Smooth muscle cell (in vitro differentiated cells): ENCODE results near the gene PLEKHH1. TPM values are rescaled to one million over a fixed set of nuclear protein-coding genes. Genes with fewer than 3 reads are reported as not detected.

ENCODE experiments used
- DNase-seq: peaks from one replicate; lab custom pipeline; 2025; ENCODE audit not compliant: unreplicated experiment; lab: John Stamatoyannopoulos, UW
- H2AFZ ChIP-seq: fragments of 200-600 bp; sonication (generic); 2 replicates; pipeline ENCODE4 v1.6.0; 2016; ENCODE audit warnings: antibody characterized with exemption, low read depth, mild to moderate bottlenecking
- H3F3A ChIP-seq: fragments of 200-600 bp; sonication (generic); 2 replicates; pipeline ENCODE4 v1.6.0; 2017; ENCODE audit warnings: antibody characterized with exemption, low read depth
- H3K27ac ChIP-seq: fragments of 200-600 bp; sonication (generic); 2 replicates; pipeline ENCODE4 v1.5.1; 2016; ENCODE audit warnings: low read depth, mild to moderate bottlenecking
- H3K27me3 ChIP-seq: fragments of 200-600 bp; sonication (generic); 2 replicates; pipeline ENCODE4 v1.6.1; 2016; ENCODE audit warnings: low read depth, mild to moderate bottlenecking
- H3K36me3 ChIP-seq: fragments of 200-600 bp; sonication (generic); 2 replicates; pipeline ENCODE4 v1.5.1; 2016; ENCODE audit warnings: low read depth
- H3K4me1 ChIP-seq: fragments of 200-600 bp; sonication (generic); 2 replicates; pipeline ENCODE4 v1.5.1; 2016; ENCODE audit warnings: low read depth
- H3K4me2 ChIP-seq: fragments of 200-600 bp; sonication (generic); 2 replicates; pipeline ENCODE4 v1.6.0; 2016; ENCODE audit warnings: mild to moderate bottlenecking
- H3K4me3 ChIP-seq: fragments of 200-600 bp; sonication (generic); 2 replicates; pipeline ENCODE4 v1.5.1; 2016; ENCODE audit warnings: mild to moderate bottlenecking
- H3K79me2 ChIP-seq: fragments of 200-600 bp; sonication (generic); 2 replicates; pipeline ENCODE4 v1.6.0; 2016; ENCODE audit warnings: low read depth, mild to moderate bottlenecking
- H3K9ac ChIP-seq: fragments of 200-600 bp; sonication (generic); 2 replicates; pipeline ENCODE4 v1.6.0; 2016; ENCODE audit warnings: low read depth
- H3K9me3 ChIP-seq: fragments of 200-600 bp; sonication (generic); replicated peaks from 2 replicates; pipeline ENCODE4 v1.5.1; 2016; ENCODE audit warnings: low read depth
- H4K20me1 ChIP-seq: fragments of 200-600 bp; sonication (generic); 2 replicates; pipeline ENCODE4 v1.6.0; 2016; ENCODE audit warnings: low read depth
- WGBS: methylation state at CpG from one replicate; pipeline ENCODE4 v1.1.7; 2016; ENCODE audit warnings: low lambda C conversion rate; 5-methylcytosine and 5-hydroxymethylcytosine counted together
- polyA plus RNA-seq: library from polyadenylated mRNA; unstranded; fragments of >200 nt; fragmentation: Nextera tagmentation; extraction: Ambion mirVana; gene quantifications from 2 replicates; pipeline ENCODE4 v1.2.1, GENCODE V29; 2016
- total RNA-seq: library from RNA; depleted of rRNA; stranded (reverse); fragments of >200 nt; gene quantifications from 2 replicates; pipeline ENCODE4 v1.2.3, GENCODE V29; 2014
- TF ChIP-seq, protein P1 (sequence below): fragments of 200-600 bp; sonication (generic); IDR thresholded peaks from 2 replicates; pipeline ENCODE4 v1.5.1; 2017; ENCODE audit warnings: borderline replicate concordance, mild to moderate bottlenecking, antibody characterized with exemption; ENCODE audit not compliant: insufficient read depth, poor library complexity, severe bottlenecking

Gene PLEKHH1
- total and polyA plus RNA-seq, 2 experiments from 2014 or later = 0.88 to 12.1 TPM

GRCh38 chr14:67491285-67491684 is 41.8 kb upstream of the PLEKHH1 start:
- Histone ChIP-seq H3K4me2 (no peak overlapping the region), H3K79me2 (no peaks in the 10 kb centered on the region), H3F3A (no peaks in the 10 kb centered on the region), H4K20me1 (no peaks in the 10 kb centered on the region), H3K9me3 (no peaks in the 10 kb centered on the region), H2AFZ (no peak overlapping the region), H3K36me3 (no peaks in the 10 kb centered on the region), H3K27me3 (no peaks in the 10 kb centered on the region), H3K4me1 (no peaks in the 10 kb centered on the region), H3K9ac (no peak overlapping the region), H3K27ac (no peak overlapping the region), H3K4me3 (no peak overlapping the region)
- TF ChIP-seq, protein P1, sequence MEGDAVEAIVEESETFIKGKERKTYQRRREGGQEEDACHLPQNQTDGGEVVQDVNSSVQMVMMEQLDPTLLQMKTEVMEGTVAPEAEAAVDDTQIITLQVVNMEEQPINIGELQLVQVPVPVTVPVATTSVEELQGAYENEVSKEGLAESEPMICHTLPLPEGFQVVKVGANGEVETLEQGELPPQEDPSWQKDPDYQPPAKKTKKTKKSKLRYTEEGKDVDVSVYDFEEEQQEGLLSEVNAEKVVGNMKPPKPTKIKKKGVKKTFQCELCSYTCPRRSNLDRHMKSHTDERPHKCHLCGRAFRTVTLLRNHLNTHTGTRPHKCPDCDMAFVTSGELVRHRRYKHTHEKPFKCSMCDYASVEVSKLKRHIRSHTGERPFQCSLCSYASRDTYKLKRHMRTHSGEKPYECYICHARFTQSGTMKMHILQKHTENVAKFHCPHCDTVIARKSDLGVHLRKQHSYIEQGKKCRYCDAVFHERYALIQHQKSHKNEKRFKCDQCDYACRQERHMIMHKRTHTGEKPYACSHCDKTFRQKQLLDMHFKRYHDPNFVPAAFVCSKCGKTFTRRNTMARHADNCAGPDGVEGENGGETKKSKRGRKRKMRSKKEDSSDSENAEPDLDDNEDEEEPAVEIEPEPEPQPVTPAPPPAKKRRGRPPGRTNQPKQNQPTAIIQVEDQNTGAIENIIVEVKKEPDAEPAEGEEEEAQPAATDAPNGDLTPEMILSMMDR = no peak
- WGBS = 73% methylated on average over 3 of the region's 3 CpGs
- DNase-seq = no peak

- H3K4me2 ChIP-seq = no peak overlapping the region
- H3F3A ChIP-seq = no peaks in the 10 kb centered on the region
- DNase-seq = no peak
- H4K20me1 ChIP-seq = no peaks in the 10 kb centered on the region
- H3K27me3 ChIP-seq = no peaks in the 10 kb centered on the region
- TF ChIP-seq, protein P1 = no peak
- no peaks in the 10 kb centered on the region for H3K36me3 ChIP-seq
- H3K4me3 ChIP-seq = no peak overlapping the region
- H3K4me1 ChIP-seq = no peaks in the 10 kb centered on the region
- no peak overlapping the region for H3K27ac ChIP-seq
- H3K9ac ChIP-seq = no peak overlapping the region
- no peaks in the 10 kb centered on the region for H3K79me2 ChIP-seq
- H3K9me3 ChIP-seq = no peaks in the 10 kb centered on the region
- 36% methylated on average over 9 of the region's 9 CpGs for WGBS
- H2AFZ ChIP-seq = no peak overlapping the region
Measured at GRCh38 chr14:67491741-67492507, 41.2 kb upstream of the PLEKHH1 start.

GRCh38 chr14:67492538-67492937 is 40.6 kb upstream of the PLEKHH1 start:
- DNase-seq = no peak
- no peaks in the 10 kb centered on the region for H3K36me3 ChIP-seq
- H3F3A ChIP-seq = no peaks in the 10 kb centered on the region
- H3K27me3 ChIP-seq = no peaks in the 10 kb centered on the region
- H3K9me3 ChIP-seq = no peaks in the 10 kb centered on the region
- no peaks in the 10 kb centered on the region for H3K79me2 ChIP-seq
- WGBS = 90% methylated on average over 3 of the region's 3 CpGs
- no peak overlapping the region for H3K27ac ChIP-seq
- H3K4me2 ChIP-seq = no peak overlapping the region
- TF ChIP-seq, protein P1 = no peak
- H3K4me3 ChIP-seq = no peak overlapping the region
- H2AFZ ChIP-seq = no peak overlapping the region
- H3K9ac ChIP-seq = no peak overlapping the region
- no peaks in the 10 kb centered on the region for H4K20me1 ChIP-seq
- H3K4me1 ChIP-seq = no peaks in the 10 kb centered on the region
